Stimulated activated CD4-positive, alpha-beta T cell treated with anti-CD3 and anti-CD28 coated beads, Interleukin-2, amount 100 ng/mL, for 24 hours (primary cell): ENCODE data around the gene PDE6A.

Experiments used
- DNase-seq, 2 donors: peaks; one replicate each; pipeline ENCODE4 v3.0.0-alpha.2; 2020

Gene PDE6A

GRCh38 chr5:149834246-149834855, 110.2 kb downstream of the PDE6A start:
- DNase-seq = peak; percentile 36 to 60

- DNase-seq = no peak
Observed at GRCh38 chr5:149833116-149833827, 111.3 kb downstream of the PDE6A start.

- DNase-seq = no peak
Observed at GRCh38 chr5:149832636-149833035, 112.0 kb downstream of the PDE6A start.

GRCh38 chr5:149831492-149831891, 113.1 kb downstream of the PDE6A start:
- peak; percentile 32 to 53 for DNase-seq

GRCh38 chr5:149830579-149830978, 114.0 kb downstream of the PDE6A start:
- no peak for DNase-seq

GRCh38 chr5:149829954-149830353, 114.6 kb downstream of the PDE6A start:
- no peak for DNase-seq

- DNase-seq = peak; percentile 87 to 89
Observed at GRCh38 chr5:149828161-149829011, 116.2 kb downstream of the PDE6A start.

- no peak for DNase-seq
Observed at GRCh38 chr5:149827546-149827945, 117.0 kb downstream of the PDE6A start.

GRCh38 chr5:149827086-149827485, 117.5 kb downstream of the PDE6A start:
- no peak for DNase-seq

GRCh38 chr5:149826574-149826973, 118.0 kb downstream of the PDE6A start:
- DNase-seq = no peak

- DNase-seq = no peak
Observed at GRCh38 chr5:149824846-149825245, 119.7 kb downstream of the PDE6A start.

- no peak for DNase-seq
Observed at GRCh38 chr5:149824120-149824519, 120.5 kb downstream of the PDE6A start.

GRCh38 chr5:149823375-149823774, 121.2 kb downstream of the PDE6A start:
- DNase-seq = no peak

GRCh38 chr5:149822301-149822700, 122.3 kb downstream of the PDE6A start:
- DNase-seq = no peak

- DNase-seq = no peak
Observed at GRCh38 chr5:149820536-149821510, 123.8 kb downstream of the PDE6A start.

- DNase-seq = no peak
Observed at GRCh38 chr5:149820012-149820411, 124.6 kb downstream of the PDE6A start.

- DNase-seq = no peak
Observed at GRCh38 chr5:149818116-149818515, 126.5 kb downstream of the PDE6A start.

- DNase-seq = no peak
Observed at GRCh38 chr5:149817539-149818060, 127.0 kb downstream of the PDE6A start.

GRCh38 chr5:149816661-149817060, 127.9 kb downstream of the PDE6A start:
- no peak for DNase-seq

- DNase-seq = no peak
Observed at GRCh38 chr5:149811453-149811852, 133.1 kb downstream of the PDE6A start.

GRCh38 chr5:149810856-149811255, 133.7 kb downstream of the PDE6A start:
- DNase-seq = no peak
